ENCODE measurements around the gene UBXN1.

DNA sequence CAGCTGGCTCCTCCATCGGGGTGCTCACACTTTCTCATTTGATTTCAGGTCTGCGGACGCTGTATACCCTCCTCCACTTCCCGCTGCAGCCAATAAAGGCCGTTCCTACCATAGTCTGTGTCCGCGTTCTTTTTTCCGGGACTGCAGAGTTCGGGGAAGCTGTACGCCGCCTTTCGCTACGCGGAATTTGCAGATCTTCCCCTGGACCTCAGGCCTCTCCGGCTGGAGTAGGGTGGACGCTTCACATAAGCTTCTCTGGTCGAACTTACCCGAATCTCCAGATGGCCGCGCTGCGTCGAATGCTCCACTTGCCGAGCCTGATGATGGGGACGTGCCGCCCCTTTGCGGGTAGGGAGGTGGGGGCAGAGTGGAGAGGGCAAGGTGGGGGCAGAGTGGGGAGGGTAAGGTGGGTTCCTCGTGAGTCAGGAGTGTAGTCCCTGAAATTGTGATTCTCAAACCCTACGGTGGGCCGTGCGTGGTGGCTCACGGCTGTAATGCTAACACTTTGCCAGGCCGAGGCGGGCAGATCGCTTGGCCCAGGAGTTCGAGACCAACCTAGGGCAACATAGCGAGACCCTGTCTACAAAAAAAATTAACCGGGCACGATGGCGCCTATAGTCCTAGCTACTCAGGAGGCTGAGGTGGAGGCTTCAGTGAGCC lies 13.1 kb downstream of the UBXN1 start:
- no peak for TF ChIP-seq EP300 (IDR thresholded peaks at IDR 0.05)
- no peak for TF ChIP-seq CTCF (IDR thresholded peaks at IDR 0.05)
- TF ChIP-seq POLR2A (IDR thresholded peaks at IDR 0.05): no peak
- TF ChIP-seq POLR2AphosphoS5 (IDR thresholded peaks at IDR 0.05): no peak
